IPS-NIHi11 (cell line): Measurements from ENCODE around the gene C16orf87.

Experiments
- DNase-seq: peaks from one replicate; pipeline ENCODE4 v3.0.0; 2012; ENCODE audit warnings: mixed read lengths, low spot score

The C16orf87 gene

DNA sequence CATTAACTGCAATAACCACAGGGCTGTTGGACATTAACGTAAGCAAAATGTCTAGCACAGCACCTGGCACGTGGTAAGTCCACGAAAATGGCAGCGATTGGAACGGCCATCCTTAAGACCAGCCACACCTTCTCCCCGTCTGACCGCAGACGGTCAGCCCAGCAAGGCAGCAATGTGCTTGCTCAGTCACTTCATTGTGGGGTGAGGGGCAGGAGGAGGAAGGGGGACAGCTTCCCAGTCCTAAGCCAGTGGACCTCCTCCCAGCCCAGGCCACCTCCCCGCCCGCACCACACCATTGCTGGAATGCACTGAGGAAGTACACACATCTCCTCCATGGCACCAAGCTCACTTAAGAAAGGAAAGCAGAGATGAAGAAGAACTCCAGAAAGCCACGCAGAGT lies 74.2 kb downstream of the C16orf87 start:
- DNase-seq, result no peak

DNA sequence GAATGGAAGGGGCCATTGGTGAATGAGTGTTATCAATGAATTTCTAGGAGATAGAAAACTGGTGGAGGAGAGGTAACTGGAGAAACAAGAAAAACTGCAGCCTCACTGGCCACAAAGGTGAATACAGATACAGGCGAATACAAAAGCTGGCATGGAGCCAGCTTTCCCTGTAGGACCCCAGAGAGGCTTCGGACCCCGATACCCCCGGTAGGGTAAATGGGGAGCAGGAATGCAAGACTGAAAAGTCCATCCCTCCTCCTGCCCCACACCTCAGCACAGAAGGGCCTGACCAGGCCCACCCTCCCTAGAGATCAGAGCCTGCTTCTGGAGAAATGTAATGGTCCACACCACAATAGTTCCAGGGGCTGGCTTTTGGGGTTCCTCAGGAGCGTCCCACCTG lies 78.0 kb downstream of the C16orf87 start:
- DNase-seq, result no peak

- no peak for DNase-seq
These were observed 79.6 kb downstream of the C16orf87 start for GRCh38 chr16:46751381-46751780.

GRCh38 chr16:46748775-46749705 lies 81.9 kb downstream of the C16orf87 start:
- no peak for DNase-seq

DNA sequence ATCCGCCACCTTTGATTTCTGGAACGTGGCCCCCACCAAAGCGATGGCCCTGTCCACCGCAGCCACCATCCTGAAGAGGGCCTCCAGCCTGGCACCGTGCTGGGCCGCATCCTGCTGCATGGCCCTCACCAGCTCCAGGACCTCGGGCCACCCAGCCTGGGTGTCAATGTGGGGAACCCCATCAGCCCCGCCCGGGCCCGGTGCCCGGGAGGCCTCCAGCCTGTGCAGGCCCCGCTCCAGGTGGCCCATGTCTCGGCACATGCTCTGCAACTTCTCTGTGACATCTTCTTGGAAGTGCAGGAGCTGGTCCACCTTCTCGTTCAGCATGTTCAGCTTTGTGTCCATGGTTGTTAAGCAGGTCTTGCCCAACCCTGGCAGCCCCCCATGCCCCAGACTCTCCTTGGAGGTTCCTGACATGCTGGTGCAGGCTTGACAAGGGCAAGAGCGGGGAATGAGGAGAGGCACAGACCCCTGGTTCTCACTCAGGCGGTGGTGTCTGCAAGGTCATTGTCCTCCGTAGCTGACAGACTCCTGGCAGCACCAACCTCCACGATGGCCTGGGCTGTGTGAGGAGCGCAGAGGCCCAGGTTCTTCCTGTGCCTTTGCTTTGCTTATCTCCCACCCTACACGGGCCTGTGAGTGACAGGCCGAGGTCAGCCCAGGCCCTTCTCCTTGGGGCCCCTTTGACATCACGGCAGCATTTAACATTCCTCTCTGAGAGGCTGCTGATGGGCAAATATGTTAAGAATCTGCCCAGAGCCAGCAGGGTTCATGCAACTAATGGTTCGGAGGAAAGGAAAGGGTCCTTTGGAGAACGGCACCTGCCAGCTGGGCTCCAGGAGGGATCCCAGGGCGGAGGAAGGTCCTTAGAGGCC lies 83.0 kb downstream of the C16orf87 start, which contains the start of gene MYLK3:
MYLK3 (minus strand) TSS at position 568 of the 875 bp plus-strand sequence; CDS start at position 417, 151 bp downstream.
- DNase-seq, result no peak

- no peak for DNase-seq
These were observed 83.9 kb downstream of the C16orf87 start for GRCh38 chr16:46746821-46747776.
